Measurements from ENCODE around the gene PLEKHA8.
A peak's percentile ranks its signal among the peaks of the same experiment; 100 is the strongest.

PLEKHA8 gene

DNA sequence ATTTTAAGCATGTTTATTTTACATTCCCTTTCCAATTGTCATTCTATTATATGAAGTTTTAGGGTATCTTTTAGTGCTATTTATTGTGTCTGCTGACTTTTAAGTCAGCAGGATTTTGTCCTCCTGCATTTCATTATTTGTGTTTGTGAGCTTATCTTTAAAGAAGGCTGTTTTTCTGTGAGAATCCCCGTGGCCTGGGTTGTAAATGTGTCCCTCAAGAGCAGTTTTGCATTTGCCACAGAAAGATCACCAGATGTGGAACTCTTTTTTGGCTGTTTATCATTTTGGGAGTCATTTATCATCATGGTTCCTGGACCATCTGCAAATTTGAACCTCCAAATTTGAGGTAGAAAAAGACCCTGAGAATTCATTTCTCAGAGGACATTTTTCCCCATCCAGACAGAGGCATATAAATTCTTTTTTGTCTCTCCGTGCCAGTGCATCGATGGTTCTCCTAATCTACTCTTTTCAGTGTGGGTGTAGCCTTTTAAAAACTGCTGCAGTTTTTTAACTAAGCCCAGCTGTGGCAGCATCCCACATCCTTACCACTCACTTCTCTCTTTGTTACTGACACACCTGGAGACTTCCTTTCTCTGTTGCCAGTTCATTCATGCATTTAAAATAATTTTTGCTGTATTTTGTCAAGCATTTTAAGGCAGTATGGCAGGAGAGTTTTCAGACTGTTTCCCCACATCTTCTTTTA lies 86.5 kb downstream of the PLEKHA8 start:
- DNase-seq = no peak

DNA sequence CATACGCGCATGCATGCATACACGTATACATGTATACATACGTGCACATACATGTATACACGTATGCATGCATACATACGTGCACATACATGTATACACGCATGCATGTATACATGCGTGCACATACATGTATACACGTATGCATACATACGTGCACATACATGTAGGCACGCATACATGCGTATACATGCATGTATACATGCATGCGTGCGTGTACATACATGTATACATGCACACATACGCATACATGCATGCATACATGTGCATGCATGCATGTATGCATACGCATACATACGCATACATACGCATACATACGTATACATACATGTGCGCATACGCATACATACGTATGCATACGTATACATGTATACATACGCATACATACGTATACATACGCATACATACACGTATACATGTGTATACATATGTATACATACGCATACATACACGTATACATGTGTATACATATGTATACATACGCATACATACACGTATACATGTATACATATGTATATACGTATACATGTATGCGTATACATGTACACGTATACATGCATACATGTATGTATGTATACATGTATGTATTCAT lies 87.6 kb downstream of the PLEKHA8 start:
- no peak for DNase-seq

DNA sequence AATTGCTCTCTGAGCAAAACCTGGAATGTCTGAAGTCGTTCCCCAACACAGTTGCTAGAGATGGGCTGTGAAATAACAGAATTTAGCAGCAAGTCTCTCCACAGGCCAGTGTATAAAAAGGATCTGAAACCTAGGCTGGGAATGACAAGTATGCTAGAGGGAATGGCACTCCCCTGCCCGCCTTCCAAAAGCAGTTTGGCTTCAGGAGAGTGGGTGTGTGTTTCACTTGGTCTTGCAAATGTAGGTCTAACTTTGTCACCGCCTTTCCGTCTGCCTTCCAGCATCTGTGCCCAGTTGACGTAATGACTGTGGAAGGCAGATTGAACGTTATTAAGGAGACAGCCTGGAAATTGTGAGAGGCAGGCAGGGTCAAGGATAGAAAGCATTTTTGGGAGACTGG lies 88.6 kb downstream of the PLEKHA8 start:
- no peak for DNase-seq

DNA sequence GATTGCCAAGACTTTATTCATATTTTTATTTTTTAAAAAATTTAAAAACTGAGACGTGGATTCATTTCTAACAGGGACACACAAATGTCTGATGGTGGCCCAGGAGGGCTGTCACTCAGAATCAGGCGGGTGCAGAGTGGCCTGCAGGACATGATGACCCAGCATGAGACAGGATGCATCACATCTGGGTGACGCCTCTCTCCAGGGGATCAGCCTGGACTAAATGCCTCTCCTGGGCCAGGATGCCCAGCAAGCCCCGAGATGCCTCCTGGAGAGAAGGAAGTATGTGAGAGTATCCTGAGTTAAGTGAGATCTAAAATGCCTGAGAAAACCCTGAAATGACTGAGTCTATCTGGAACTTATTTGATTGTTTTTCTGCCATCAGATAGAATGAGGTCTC lies 89.7 kb downstream of the PLEKHA8 start:
- DNase-seq = no peak

DNA sequence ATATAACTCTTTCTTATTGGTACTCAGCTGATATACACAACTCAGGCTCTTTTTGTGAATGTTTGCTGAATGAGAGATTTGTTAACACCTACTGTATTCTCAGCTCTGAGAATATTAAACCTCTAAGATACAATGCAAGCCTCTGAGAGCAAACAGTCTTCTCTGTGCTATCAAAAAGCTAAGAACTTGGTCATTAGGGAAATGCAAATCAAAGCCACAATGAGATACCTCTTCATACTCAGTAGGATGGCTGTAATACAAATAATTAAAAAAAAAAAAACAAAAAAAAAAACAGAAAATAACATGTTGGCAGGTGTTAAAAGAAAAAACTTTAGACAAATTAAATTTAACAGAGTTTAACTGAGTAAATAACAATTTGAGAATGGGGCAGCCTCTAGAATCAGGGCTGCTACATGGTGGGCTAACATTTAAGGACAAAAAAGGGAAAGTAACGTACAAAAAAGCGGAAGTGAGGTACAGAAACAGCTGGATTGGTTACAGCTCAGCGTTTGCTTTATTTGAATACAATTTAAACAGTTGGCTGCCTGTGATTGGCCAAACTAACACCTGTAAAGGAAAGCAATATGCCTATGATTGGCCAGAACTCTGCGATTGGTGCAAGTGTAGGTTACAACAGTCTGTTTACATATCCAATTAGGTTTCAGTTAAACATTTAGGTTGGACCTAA lies 91.8 kb downstream of the PLEKHA8 start:
- no peak for DNase-seq

DNA sequence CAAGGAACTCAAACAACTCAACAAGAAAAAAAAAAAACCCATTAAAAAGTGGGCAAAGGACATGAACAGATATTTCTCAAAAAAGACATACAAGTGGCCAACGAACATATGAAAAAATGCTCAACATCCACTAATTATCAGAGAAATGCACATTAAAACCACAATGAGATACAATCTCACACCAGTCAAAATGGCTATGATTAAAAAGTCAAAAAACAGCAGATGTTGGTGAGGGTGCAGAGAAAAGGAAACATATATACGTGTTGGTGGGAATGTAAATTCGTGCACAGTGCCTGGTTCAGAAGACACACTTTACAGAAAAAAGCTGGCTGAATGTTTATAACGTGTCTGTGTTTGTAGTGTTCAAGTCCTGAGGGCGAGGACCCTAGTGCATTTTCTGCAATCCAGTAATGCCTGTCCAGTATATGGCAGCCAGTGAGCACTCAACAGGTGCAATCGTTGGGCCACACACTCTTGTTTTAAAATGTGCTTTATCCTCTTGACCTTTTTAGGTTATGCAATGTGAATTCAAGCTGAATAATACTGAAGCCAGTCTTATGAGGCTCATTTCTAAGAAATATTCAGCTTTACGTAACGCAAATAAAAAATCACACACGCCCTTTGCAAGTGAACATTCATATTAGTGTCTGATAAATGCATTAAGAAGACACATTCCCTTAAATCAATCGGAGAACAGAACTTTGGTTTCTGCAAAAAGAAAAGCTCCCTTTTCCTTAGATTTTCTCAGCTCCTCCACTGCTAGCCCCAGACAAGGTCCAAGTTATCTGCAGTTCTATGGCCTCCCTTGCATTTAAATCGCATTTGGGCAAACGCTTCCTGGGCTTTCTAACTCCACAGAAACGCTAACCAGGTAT lies 105.8 kb downstream of the PLEKHA8 start:
- no peak for DNase-seq

DNA sequence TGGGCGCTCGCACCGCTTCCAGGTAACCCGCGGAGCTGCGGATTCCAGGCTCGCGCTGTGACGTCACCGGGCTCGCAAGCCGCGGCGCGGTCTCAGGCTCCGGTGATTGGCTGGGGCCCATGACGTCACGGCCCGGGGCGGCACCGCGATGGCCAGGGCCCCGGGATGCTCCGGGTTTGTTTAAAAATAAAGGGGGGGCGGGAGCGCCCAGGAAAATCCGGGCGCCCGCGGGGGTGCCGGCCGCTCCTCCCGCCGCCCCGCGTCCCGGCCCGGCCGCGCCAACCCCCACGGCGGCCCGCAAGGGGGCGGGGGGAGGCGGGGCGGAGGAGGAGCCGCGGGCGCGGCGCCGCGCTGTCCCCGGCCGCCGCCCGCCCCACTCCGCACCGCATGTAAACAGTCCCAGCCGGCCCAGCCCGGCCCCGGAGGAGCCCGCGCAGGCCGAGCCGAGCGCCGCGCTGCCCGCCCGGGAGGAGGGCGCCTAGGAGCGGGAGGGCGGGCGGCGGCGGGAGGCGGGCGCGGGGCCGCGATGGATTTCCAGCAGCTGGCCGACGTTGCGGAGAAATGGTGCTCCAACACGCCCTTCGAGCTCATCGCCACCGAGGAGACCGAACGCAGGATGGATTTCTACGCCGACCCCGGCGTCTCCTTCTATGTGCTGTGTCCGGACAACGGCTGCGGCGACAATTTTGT lies 106.5 kb downstream of the PLEKHA8 start, which contains the start of gene MTURN:
Gene MTURN (plus strand): TSS at position 376 of the 690 bp plus-strand sequence. CDS start 151 bp downstream, at position 527.
- peak; percentile 92 for DNase-seq

DNA sequence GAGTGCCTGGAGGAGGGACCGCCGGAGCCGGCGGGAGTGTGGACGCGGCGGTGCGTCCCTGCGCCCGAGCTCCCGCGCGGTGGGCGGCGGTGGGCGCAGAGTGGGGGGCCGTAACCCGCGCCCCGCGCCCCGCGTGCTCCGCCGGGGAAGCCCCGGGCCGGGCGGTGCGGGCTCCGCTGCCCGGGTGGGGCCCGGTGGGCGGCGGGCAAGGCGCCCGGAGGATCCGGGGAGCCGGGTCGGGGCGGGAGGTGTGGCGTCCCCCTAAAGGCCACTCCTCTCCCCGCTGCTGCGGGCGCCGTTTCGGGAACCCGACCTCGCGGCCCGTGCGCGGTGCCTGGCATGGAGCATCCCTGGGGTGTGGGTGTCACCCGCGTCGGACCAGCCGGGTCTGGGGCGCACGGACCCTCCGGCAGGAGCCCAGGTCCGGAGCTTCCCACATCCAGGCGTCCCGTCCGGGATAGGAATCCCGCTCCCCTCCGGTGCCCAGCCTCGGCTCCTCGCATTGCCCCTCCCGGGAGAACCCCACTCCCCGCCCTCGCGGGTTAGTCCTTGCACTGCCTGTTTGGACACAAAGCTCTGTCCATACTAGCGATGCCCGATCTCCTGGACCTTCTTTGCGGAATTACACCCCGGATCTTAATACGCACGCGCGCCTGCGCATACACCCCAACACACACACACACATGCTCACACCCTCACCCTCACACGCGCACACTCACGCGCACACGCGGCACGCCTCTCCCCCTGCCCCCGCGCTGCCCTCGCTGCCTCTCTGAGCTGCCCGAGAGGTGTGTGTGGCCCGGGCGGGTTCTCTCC lies 107.3 kb downstream of the PLEKHA8 start:
- DNase-seq = peak; percentile 52

DNA sequence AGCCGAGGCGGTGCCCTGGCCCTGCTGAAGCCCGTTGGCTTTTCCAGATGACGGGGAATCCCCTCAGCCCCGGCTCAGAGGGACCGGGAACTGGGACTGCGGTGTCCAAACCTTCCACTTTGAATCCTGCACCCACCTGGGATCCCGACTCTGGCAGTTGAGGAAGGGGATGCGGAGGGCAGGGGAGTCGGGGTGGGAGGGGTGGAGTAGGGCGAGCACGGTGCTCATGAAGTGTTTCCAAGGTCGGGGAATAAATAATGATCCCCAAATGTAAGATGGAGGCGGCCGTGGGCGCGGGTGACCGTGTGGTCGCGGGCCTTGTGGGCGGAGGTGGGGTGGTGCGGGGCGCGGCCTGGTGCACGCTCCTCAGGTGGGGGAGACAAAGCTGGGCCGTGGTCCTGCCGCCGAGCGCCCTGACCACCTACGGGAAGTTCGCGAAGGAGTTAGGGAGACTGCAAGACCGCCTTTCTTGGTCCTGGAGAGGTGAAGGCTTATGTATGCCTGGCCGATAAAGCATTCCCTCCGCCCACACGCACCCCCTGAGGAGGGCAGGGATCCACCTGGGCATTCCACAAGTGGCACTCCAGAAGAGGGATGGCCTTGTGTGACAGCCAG lies 108.0 kb downstream of the PLEKHA8 start:
- DNase-seq = no peak

DNA sequence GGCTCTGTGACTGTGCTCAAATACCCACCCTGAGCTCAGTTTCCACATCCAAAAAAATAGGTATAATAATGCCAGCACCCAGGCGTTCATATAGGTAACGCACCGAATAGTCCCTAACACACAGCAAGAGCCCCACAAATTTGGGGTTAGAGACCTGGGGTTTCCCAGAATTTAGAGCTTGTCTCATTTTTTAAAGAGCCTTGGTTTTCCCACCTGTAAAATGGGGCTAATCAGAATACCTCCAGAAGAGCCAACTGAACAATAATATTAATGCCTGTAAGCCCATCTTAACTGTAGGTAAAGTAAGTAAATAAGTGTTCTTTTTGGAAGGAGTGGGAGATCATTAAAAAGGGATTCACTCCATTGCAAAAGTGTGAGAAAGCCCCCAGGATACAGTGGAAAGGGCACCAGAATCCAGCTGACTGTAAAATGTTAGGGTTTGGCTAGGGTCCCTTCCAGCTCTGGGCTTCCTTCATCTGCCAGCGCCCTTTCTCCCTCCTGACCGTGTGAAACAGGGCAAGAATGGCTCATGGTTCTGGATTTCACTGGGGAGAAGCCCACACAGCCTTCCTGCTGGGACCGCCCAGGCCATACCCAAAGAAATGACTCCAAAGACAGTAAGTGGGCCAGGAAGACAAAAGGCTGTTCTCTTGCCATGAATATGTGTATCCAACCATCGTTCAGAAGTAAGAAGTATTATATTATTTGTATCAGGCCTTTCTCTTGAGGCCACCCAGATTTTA lies 108.7 kb downstream of the PLEKHA8 start:
- DNase-seq = no peak

DNA sequence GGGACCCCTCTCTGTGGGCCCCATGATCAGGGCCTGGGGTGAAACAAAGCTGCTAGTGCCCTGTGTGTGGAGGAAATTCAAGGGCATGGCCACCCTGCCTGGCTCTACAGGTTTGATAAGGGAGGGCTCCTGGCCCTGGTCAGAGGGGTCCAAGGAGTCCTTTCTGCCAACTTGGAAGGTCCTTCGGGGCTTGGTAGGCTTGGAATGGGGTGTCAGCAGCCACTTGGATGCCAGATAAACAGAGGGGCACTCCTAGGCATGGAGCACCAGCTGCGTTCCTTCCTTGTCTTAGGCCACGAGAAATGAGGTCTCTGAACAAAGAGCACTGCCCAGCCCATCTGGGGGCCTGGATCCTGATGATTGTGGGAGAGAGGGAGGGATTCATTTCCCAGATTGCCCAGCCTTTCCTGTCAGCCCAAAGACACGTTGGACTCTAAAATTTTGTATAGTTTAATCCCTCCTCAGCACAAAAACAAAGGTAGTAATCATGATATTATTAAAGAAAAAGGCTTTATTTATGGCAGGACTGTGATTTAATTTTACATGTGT lies 111.7 kb downstream of the PLEKHA8 start:
- DNase-seq = no peak

DNA sequence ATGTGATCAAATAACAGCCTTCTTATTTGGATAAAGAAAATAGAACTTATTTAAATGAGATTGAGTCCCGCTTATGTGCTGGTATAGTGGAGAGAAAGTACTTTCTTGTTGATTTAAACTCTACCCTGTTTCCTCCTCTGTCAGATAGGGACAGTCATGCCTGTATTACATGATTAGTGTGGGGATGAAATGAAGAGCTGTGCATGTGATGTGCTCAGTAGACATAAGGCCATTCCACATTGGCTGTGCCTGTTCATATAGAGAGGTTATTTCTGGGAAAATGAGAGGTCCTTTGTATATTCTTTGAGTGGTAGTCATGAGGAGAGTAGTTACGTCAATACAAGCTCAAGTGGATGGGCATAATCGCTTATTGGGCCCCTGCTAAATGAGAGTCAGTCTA lies 112.2 kb downstream of the PLEKHA8 start:
- DNase-seq = no peak

DNA sequence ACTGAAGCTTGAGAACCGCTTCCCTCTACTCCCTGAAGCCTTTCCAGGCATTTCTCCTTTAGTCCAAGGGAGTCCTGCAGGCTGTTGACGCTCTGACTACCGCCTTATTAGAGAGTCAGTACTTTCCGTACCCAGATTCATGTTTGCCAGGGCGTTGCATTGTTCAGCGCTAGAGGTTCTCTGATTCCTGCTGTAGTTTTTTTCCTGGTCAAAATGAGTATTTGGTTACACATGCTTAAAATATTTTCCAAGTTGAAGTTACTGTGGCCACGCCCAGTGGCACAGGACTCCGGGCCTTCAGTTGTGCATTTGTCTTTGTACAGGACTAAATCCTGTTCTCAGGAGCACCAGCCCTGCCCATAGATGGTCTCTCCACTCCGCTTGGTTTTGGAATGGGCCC lies 114.5 kb downstream of the PLEKHA8 start:
- no peak for DNase-seq

DNA sequence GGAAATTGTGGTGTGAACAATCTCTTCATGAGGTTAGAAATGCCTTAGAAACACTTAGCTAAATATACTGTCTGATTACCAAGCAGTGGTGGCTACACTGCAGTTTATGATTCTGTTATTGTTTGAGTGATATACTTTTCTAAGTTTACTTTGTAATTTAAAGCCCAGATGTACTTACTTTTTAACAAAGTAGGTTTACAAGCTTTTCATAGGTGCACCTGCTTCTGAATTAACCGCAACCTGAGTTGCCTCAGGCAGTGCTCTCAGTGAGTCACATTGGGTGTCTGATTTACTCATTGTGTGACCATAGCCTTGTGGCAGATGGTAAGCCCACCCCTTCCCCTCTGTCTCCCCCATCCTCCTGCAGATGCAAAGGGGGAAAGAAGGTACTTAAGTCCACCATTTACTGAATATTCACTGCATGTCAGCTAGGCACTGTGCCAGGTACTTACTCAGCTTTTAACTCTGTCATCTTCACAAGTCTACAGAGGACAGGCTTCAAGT lies 115.6 kb downstream of the PLEKHA8 start:
- DNase-seq = peak; percentile 96

DNA sequence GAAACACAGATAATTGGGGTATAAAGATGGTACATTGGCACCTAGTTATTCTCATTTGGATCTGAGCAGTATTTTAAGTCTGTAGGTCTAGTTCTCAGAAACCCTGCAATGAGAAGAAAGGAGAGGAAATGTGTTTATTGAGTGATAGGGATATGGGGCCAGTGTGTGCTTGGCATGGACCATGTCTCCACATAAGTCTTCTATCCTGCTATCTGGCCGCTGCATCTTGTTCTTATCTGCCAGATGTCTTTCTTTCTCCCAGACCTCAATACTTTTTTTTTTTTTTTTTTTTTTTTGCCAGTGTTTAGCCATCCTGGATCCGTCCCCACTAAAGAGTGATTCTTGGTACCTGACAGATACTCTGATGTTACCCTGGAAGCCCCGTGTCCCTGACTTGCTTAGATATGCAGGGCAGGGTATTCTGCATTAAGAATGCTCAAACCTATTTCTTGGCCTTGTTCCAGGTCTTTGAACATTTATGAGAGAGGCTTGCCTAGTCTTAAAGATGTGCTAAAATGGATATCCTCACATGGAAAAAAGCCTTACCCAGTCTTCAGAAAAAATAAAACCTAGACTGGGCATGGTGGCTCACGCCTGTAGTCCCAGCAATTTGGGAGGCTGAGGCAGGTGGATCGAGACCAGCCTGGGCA lies 116.6 kb downstream of the PLEKHA8 start:
- DNase-seq = no peak

DNA sequence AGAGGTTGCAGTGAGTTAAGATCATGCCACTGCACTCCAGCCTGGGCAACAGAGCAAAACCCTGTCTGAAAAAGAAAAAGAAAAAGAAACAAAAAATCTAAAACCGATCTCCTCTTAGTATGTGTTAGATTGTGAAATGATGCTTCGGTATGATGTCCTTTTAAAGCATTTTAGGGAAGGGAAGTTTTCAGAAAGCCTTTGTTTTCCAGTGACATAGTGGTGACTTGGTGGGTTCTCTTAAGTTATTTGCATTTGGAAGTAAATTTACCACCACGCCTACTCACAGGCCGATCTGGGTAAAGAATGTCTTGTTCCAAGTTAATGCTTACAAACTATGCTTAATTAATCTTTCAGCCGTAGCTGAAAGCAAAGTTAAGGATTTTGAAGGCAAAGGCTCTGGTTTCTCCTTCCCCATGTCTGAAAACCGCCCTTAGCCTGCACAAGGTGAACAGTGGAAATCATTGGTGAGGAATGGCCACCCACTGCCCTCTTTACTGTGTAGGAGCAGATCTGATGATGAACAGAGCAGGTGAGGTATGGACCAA lies 117.3 kb downstream of the PLEKHA8 start:
- DNase-seq = no peak

DNA sequence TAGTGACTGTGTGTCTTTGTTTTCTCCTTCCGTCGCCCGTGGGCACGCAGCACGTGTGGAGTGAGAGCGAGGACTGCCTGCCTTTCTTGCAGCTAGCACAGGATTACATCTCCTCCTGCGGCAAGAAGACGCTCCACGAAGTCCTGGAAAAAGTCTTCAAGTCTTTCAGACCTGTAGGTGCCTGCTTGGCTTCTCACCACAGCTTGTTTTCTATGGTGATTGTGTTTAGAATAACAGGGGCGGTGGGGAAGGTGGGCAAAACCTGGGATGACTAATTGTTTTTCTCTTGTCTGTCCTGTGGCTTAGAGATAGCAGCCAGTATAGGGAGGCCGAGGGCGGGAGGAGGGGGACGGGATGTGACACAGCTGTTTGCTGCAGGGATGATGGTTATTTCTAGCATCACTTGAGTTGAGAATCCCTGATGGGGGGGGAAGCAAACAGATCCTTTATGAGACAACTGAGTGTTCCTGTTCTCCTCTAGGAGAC lies 118.0 kb downstream of the PLEKHA8 start:
- DNase-seq = no peak

DNA sequence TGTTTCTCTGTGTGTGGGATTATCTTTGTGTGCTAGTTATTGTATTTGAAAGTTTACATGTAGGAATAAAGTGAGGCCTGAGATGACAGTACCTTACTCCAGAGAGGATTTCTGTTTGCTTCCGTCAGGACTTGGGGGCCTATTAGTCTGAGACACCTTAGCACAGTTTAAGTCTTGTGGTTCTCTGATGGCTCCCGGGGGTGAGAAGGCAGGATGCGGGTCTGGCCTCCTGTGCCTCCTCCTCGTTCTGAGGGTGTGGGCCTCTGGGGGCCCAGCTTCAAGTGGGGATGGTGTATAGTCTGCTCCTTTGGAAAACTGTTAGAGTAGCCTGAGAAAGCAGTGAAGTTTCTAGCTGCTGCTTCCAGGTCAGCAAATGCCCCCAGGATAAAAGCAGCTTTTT lies 119.0 kb downstream of the PLEKHA8 start:
- no peak for DNase-seq

DNA sequence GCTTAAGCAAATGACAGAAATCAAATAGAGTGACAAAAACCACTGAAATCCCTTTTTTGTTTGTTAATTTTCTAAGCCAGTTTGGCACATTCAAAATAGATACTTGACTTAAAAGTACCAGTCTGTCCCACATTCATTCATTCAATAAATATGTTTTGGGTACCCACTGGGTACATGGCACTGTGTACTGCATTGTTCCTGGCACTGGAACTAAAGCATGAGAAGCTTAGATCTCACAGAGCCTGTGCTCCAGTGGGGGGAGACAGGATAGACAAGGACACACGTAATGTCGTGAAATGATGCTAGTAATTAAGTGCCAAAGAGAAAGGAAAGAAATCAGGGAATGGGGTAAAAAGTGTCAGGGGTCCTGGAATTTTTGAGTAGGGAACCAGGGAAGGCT lies 119.6 kb downstream of the PLEKHA8 start:
- no peak for DNase-seq
